Femur (tissue), 1 donor: ENCODE measurements around the gene DAW1.
"Not testable (repeated sequence)": the region's sequence is repeated elsewhere in the genome, so short reads cannot be mapped to it uniquely, and the experiment has no call there.

Experiments used
- DNase-seq: peaks from one replicate; pipeline ENCODE4 v3.0.0-alpha.2; 2017

Gene DAW1, protein sequence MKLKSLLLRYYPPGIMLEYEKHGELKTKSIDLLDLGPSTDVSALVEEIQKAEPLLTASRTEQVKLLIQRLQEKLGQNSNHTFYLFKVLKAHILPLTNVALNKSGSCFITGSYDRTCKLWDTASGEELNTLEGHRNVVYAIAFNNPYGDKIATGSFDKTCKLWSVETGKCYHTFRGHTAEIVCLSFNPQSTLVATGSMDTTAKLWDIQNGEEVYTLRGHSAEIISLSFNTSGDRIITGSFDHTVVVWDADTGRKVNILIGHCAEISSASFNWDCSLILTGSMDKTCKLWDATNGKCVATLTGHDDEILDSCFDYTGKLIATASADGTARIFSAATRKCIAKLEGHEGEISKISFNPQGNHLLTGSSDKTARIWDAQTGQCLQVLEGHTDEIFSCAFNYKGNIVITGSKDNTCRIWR

GRCh38 chr2:227871375-227871791, at the start of gene DAW1:
Gene DAW1 (plus strand): TSS chr2:227871631. CDS start chr2:227871690, 59 bp downstream.
- DNase-seq: peak; percentile 78

DNA sequence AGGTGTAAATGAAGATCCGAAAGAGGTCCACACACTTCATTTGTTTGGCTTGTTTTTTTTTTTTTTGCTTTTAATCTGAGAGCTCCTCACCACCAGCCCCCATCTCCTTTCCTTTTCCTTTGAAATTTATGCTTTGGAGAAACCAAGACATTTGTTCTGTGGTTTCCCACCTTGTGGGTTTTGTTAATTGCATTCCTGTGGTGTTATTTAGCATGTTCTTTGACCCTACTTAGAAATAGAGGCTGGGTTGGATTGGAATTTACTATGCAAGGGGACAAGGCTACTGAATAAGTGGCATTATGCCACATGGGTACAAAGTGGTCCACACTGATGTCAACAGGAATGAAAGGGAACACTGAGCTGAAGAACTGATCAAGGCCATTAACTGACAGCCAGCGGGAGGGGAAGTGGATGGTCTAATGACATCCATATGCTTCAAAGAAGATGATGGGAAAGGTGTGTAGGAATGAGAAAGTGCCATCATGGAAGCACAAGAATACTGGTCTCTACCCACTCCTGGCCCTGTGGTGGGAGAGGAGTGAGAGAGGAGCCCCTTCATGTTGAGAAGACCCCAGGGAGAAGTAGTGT, 48.9 kb upstream of the DAW1 start:
- DNase-seq: no peak

- no peak for DNase-seq
Observed at GRCh38 chr2:227823922-227824321, 47.5 kb upstream of the DAW1 start.

DNA sequence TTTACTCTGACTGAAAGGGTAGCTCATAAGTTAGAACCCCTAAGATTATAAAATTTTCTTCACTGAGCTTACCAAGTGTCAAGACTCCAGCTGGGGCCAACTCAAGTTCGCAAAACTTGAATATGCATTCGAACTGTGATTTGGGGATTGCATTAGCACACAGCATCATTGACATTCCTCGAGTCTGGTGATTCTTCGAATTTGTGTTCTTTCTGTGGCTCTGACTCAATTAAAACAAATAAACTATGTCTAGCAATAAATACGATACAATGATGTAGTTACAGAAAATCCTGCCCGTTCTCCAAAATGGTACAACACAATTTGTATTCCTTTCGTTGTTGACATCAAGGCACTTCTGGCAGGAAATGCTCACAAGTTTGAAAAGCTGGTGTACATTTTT, 46.7 kb upstream of the DAW1 start:
- no peak for DNase-seq

GRCh38 chr2:227826019-227826521, 45.4 kb upstream of the DAW1 start:
- no peak for DNase-seq

GRCh38 chr2:227826563-227826962, 44.9 kb upstream of the DAW1 start:
- no peak for DNase-seq

DNA sequence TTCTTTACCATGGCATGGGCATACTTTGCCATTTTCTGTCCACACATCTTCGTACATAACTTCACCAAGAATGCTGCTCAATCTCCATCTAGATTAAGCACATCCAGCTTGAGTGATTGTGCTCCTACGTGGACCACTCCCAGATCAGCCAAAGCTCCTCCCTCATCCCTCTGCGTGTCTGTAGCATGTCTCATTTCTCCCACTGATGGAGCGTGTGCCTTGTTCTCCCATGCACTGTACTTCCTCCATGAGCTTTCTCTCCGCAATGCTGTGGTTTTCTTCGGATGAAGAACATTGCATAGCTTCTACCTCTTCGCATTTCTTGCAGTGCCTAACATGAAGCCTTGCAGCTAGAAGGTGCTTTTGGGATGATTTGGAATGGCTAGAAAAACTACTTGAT, 44.3 kb upstream of the DAW1 start:
- DNase-seq: no peak

DNA sequence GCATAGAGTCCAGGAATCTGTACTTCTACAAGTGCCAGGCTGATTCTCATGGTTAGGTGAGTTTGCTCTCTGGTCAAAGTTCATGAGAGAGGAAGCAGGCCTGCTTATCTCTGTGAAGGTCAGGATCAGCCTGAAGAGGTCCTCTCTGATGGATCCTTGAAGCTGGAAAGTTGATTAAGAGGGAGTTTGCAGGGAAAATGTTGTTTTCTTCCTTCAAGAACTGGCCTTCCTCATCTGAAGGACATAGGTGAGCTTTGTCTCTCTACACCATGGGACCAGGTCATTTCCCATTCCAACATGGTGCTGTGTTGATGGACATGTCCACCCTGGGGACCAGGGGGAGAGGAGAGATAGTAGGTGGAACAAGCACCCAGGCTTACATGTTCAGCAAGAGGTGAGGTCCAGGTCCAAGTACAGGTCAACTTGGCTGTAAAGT, 42.9 kb upstream of the DAW1 start:
- DNase-seq: no peak

DNA sequence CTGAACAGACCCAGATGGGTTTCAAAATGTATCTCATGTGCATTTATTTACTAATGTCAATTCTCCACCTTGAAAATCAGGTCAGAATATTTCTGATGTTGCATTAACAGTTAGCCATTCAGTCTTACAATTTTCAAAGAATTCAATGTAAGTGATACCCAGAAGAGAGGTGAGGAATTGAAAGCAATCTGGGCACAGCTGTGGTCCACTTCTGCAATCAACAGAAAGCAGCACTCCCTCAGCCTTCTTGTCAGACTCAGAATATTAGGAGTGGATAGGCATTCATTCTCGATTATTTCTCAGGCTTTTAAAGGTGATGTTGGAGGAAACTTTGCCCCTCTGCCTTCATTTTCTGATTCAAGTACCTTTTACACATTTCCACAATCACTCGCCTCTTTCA, 42.1 kb upstream of the DAW1 start:
- no peak for DNase-seq

DNA sequence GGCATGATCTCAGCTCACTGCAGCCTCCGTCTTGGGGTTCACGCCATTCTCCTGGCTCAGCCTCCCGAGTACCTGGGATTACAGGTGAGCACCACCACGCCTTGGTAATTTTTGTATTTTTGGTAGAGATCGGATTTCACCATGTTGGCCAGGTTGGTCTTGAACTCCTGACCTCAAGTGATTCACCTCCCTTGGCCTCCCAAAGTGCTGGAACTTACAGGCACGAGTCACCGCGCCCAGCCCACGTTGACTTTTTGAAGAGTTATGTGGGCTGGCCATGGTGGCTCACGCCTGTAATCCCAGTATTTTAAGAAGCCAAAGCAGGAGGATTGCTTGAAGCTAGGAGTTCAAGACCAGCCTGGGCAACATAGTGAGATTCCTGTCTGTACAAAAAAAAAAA, 37.0 kb upstream of the DAW1 start:
- no peak for DNase-seq

GRCh38 chr2:227834916-227835650, 36.3 kb upstream of the DAW1 start:
- no peak for DNase-seq

- not testable (repeated sequence) for DNase-seq
Observed at GRCh38 chr2:227839339-227840129, 31.9 kb upstream of the DAW1 start.

GRCh38 chr2:227846831-227847230, 24.6 kb upstream of the DAW1 start:
- DNase-seq: no peak

GRCh38 chr2:227848146-227848545, 23.3 kb upstream of the DAW1 start:
- DNase-seq: no peak

DNA sequence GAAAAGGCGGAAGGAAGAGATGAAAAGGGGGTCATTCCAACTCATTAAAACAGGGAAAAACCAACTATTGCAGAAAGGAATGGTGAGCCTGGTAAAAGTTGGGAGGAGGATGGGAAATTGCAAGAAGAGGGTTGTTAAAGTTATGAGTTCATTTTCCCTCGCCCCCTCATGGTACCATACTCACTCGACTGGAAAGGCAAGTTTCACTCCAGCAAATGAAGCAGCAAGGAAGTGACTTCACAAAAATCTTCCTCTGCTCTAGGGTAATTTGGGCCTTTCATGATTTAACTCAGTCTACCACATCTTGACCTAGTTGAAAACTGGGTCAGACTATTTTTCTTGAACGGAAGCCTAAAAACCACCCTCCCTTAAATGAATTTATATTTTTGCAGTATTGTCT, 22.8 kb upstream of the DAW1 start:
- no peak for DNase-seq

- DNase-seq: no peak
Observed at GRCh38 chr2:227849906-227850305, 21.5 kb upstream of the DAW1 start.

GRCh38 chr2:227853204-227853629, 18.2 kb upstream of the DAW1 start:
- peak; percentile 36 for DNase-seq

GRCh38 chr2:227853765-227854271, 17.6 kb upstream of the DAW1 start:
- DNase-seq: no peak

GRCh38 chr2:227855440-227855839, 16.0 kb upstream of the DAW1 start:
- DNase-seq: no peak

DNA sequence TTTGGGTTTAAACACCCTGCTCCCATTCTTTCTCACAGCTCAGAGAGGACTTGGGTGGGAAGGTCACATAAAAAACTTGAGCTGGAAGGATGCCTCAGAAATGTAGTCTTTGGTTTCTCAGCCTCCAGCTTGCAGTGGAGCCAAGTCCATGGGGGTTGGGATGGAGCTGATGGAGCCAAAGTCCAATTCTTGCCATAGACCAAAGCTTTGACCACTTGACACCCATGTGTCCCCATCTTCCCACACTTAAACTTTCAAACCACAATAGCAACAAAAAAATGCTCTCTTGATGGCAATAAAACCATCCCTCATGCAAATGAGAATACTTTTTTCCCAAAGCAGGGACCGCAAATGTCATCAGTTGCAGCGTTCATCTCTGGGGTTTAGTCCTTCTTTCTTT, 14.7 kb upstream of the DAW1 start:
- no peak for DNase-seq

DNA sequence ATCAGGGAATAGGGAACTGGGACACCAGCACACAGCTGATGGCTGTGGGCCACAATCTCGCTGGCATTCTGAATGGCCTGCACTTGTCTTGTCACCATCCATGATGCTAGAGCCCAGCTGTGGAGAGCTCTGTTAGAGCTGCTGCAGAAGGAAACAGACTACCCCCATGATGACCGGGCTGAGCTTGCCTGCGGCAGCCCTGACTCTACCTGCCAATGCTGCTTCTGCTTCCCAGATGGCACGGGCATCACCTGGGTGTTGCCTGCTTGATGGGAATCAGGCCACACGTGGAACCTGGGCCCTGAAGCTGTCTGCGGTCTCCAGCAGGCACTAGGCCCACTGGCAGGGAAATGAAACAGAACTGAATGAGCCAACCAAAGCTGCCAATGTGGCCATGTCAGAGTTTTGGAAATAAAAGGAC, 11.2 kb upstream of the DAW1 start:
- peak; percentile 33 for DNase-seq

- DNase-seq: no peak
Observed at GRCh38 chr2:227861011-227861410, 10.4 kb upstream of the DAW1 start.
